Choroid plexus epithelial cell (primary cell): ENCODE results near the gene HSD17B12.

Source experiments
- DNase-seq: peaks from one replicate; pipeline ENCODE4 v3.0.0-alpha.2; 2010; ENCODE audit warnings: low read depth
- H3K4me3 ChIP-seq: 2 replicates; pipeline ENCODE4 v1.5.1; 2011; ENCODE audit warnings: low read depth, mild to moderate bottlenecking, control low read depth, low read length, moderate library complexity
- TF ChIP-seq, protein P1 (sequence below): conservative IDR thresholded peaks from 2 replicates; pipeline ENCODE4 v1.5.1; 2011; ENCODE audit warnings: low read depth, mild to moderate bottlenecking, control low read depth, inconsistent platforms, low read length, moderate library complexity

The HSD17B12 gene

DNA sequence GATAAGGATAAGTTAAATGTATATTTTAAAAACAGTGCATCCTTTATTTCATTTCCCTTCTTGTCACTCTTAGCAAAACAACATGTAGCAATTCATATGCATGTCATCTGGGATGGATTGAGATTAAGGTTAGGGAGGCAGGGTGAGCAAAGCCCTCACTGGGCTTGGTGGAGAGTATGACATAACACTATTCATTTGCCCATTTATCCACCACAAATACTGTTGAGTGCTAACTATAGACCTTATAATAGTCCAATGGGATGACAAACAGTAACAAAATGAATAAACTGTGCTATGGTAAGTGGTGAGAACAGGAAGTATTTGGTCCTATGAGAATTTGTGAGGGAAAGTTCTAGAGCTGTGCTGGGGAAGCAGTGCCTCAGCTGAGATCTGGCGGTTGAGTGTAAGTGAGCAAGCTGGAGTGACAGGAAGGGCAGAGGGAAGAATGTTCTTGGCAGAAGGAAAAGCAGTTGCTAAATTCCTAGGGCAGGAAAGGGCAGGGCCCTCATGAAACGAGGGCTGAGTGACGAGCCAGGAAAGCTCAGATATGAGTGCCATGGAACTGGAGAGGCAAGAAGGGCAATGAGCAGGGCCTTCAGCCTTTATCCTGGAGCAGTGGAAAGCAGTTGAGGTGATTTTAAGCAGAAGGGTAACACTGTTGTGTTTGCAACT, 6.7 kb downstream of the HSD17B12 start:
- TF ChIP-seq, protein P1, sequence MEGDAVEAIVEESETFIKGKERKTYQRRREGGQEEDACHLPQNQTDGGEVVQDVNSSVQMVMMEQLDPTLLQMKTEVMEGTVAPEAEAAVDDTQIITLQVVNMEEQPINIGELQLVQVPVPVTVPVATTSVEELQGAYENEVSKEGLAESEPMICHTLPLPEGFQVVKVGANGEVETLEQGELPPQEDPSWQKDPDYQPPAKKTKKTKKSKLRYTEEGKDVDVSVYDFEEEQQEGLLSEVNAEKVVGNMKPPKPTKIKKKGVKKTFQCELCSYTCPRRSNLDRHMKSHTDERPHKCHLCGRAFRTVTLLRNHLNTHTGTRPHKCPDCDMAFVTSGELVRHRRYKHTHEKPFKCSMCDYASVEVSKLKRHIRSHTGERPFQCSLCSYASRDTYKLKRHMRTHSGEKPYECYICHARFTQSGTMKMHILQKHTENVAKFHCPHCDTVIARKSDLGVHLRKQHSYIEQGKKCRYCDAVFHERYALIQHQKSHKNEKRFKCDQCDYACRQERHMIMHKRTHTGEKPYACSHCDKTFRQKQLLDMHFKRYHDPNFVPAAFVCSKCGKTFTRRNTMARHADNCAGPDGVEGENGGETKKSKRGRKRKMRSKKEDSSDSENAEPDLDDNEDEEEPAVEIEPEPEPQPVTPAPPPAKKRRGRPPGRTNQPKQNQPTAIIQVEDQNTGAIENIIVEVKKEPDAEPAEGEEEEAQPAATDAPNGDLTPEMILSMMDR: no peak
- no peak overlapping the region for H3K4me3 ChIP-seq
- DNase-seq: peak; percentile 81

DNA sequence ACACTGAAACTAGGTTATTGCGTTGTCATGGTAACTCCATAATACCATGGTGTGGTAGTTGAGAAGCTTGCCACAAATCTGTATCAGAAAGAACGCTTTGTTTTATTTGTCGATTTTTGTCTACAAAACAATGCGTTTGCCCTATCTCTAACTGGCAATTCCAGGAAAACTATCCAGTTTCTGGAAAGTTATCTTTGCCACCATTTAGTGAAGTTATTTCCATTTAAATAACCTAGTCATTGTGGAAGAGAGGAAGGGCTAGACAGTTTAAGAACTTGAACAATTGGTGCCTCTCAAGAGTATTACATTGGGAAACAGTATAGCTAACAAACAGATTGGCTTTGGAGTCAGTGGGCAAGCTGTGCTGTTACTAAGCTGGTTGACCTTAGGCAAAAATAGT, 7.9 kb downstream of the HSD17B12 start:
- no peak overlapping the region for H3K4me3 ChIP-seq
- DNase-seq: no peak
- TF ChIP-seq, protein P1: no peak

DNA sequence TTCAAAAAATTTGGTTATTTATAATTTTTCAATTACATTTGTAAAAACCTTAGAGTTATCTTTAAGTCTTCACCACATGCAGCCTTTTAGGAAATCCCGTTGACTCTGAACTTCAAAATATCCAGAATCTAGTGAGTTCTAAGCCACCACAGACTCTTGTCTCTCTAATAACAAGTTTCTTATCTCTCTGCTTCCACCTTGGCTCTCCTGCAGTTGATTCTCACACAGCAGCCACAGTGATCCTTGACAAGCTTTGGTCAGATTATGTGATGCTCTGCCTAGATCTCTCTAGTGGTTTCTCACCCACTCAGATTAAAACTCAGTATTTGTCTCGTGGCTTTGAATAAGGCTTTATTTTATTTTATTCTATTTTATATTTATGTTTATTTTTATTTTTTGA, 8.6 kb downstream of the HSD17B12 start:
- TF ChIP-seq, protein P1: no peak

DNA sequence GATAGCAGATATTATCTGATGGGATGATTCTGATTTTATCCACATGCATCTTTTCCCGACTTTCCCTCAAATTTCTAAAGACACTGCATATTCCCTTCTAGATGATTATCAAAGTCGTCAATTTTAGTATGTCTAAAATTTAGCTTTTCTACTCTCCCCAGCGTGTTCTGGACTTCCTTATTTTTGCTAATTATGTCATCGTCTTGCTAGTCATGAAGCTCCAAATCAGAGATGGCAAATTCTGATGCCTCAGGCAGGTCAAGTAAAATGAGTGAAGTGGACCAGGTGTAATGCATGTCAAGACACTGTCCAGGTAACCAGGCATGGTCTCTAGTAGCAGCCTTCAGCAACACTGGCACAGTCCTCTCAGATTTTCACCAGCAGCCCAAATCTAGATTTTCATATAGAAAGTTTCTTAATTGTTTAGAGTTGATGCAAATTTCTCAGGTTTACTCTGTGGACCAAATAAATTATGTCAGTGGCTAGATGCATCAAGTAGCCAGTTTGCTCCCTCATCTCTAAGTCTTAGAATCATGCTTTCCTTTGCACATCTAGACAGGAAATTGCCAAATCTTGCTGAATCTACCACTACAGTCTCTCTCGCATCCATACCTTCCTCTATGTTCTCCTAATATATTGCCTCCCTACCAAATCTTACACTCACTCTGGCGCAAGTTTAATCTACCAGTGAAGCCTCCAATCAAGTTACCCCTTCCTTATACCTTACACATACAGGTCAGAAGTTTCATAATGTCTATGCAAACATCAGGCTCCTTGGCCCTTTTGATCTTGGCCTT, 10.6 kb downstream of the HSD17B12 start:
- no peak overlapping the region for H3K4me3 ChIP-seq
- DNase-seq: no peak
- TF ChIP-seq, protein P1: no peak

More for the DNA sequence above, 8.6 kb downstream of the HSD17B12 start:
- no peak overlapping the region for H3K4me3 ChIP-seq
- no peak for DNase-seq

DNA sequence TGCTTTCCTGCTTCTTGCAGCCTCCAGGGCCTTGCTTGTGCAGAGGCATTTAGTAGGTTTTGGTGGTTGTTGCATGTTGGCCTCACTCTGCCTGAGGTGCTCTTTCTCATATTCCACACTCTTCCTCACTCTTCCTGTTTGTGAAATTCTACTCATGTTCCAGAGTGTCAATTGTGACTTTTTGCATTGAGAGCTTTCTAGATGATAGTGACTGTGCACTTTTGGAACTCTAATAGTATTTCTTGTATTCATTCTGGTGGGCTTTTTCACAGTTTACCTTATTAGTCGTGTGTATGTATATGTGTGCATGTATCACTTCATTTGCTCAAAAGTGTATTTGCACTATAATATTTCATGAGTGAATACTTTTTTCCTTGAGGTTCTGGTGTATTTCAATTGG, 11.3 kb downstream of the HSD17B12 start:
- DNase-seq: no peak
- TF ChIP-seq, protein P1: no peak
- H3K4me3 ChIP-seq: no peak overlapping the region

DNA sequence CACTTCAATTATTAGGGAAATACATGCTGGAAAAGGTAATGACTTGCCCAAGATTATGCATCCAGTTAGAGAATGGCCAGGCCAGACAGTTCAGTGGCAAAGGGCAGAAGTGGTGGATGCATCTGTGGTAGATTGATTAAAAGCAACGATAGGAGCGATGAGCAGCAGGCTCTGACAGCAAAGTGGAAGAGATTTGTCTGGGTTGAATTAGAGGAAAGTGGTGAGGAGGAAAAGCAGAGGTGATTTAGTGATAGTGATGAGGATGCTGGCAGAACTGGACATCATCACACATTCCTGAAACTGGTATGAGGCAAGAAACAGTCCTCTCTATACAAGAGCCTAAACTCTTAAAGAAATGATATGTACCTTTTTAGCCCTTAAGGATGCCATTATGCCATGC, 12.5 kb downstream of the HSD17B12 start:
- TF ChIP-seq, protein P1: no peak
- H3K4me3 ChIP-seq: no peak overlapping the region
- DNase-seq: no peak
